Measurements from ENCODE around the gene GRAMD4.

GRCh38 chr22:46574438-46574992 lies 45.7 kb upstream of the GRAMD4 start:
- TF ChIP-seq RFX5 (IDR thresholded peaks at IDR 0.05) (no peak), CTCF (IDR thresholded peaks at IDR 0.05) (no peak), USF2 (IDR thresholded peaks at IDR 0.05) (no peak), CEBPB (IDR thresholded peaks at IDR 0.05) (no peak), POLR2A (IDR thresholded peaks at IDR 0.05; ENCODE audit: low read length) (no peak)
